ENCODE data around the gene ARFRP1. TPM values are rescaled to one million over a fixed set of nuclear protein-coding genes. Genes with fewer than 3 reads are reported as not detected.

The ARFRP1 gene
- total and polyA plus RNA-seq, 2 of the 4 experiments (the other 2 are of a cell fraction), result 25.3 to 36.6 TPM

GRCh38 chr20:63702036-63702665 lies 5.6 kb downstream of the ARFRP1 start:
- ChIA-PET POLR2A (ENCODE audit: unreplicated experiment) (no interaction called here), CTCF (no interaction called here)
- Histone ChIP-seq H4K20me1 (ENCODE audit: insufficient read depth, low read length) (no peaks in the 10 kb centered on the region), H2BK120ac (ENCODE audit: low read depth, low read length) (no peak overlapping the region), H2AK5ac (ENCODE audit: low read depth, low read length) (peak overlapping the region; percentile 27; the same call in 1 of the 2 replicates), H3K36me3 (ENCODE audit: control insufficient read depth, insufficient read depth, low read length) (peaks cover 31% of the 10 kb centered on the region), H3K4me2 (ENCODE audit: low read depth, low read length) (no peak overlapping the region), H3K14ac (replicated peaks; ENCODE audit: low read depth, low read length) (no peak overlapping the region), H2BK20ac (ENCODE audit: low read depth, low read length) (no peak overlapping the region), H4K5ac (ENCODE audit: low read depth, low read length) (no peak overlapping the region), H2AFZ (replicated peaks; ENCODE audit: low read length, poor library complexity) (no peak overlapping the region), H3K23ac (ENCODE audit: low read depth, low read length) (no peak overlapping the region), H3K18ac (ENCODE audit: low read depth, low read length) (no peak overlapping the region), H3K4ac (ENCODE audit: low read depth, low read length) (no peak overlapping the region), H3K4me3 (ENCODE audit: insufficient read depth, low read depth, low read length) (no peak overlapping the region), H4K91ac (ENCODE audit: insufficient read depth, low read depth, low read length) (no peak overlapping the region), H3K27me3 (ENCODE audit: control insufficient read depth, insufficient read depth, low read length) (no peaks in the 10 kb centered on the region), H2BK15ac (ENCODE audit: low read depth, low read length) (no peak overlapping the region), H2AK9ac (replicated peaks; ENCODE audit: low read depth, low read length, poor library complexity) (peak overlapping the region; percentile 1), H4K8ac (ENCODE audit: low read depth in 2 of 2, low read length in 2 of 2) (no peak overlapping the region), H3K9ac (ENCODE audit: low read depth, low read length) (no peak overlapping the region), H3K56ac (ENCODE audit: extremely low read depth, insufficient read depth, low read length) (no peak overlapping the region), H3K9me1 (ENCODE audit: insufficient read depth, low read length) (no peaks in the 10 kb centered on the region), H3K79me1 (ENCODE audit: low read depth in 1 of 2, low read length in 2 of 2) (peaks cover 29 to 77% of the 10 kb centered on the region in 2 experiments), H2BK5ac (ENCODE audit: low read depth, low read length, poor library complexity, severe bottlenecking) (no peak overlapping the region), H3K9me3 (ENCODE audit: control insufficient read depth, insufficient read depth, low read length) (no peaks in the 10 kb centered on the region), H3K27ac (ENCODE audit: insufficient read depth, low read length) (no peak overlapping the region), H3K4me1 (ENCODE audit: control insufficient read depth, insufficient read depth, low read length) (peaks cover 26% of the 10 kb centered on the region)
- TF ChIP-seq RFX5 (IDR thresholded peaks at IDR 0.05; ENCODE audit: low read depth, low read length), result no peak
- TF ChIP-seq ELK1 (IDR thresholded peaks at IDR 0.05; ENCODE audit: borderline replicate concordance, low read depth, low read length), result no peak
- no peak for TF ChIP-seq CTCF (conservative IDR thresholded peaks at IDR 0.05; ENCODE audit: low read depth, low read length)
- TF ChIP-seq MAZ (IDR thresholded peaks at IDR 0.05; ENCODE audit: borderline replicate concordance, low read depth, low read length), result no peak
- TF ChIP-seq MXI1 (IDR thresholded peaks at IDR 0.05; ENCODE audit: borderline replicate concordance, low read depth, low read length), result no peak
- no peak for TF ChIP-seq FOS (IDR thresholded peaks at IDR 0.05; ENCODE audit: low read depth, low read length)
- no peak for TF ChIP-seq USF2 (IDR thresholded peaks at IDR 0.05; ENCODE audit: low read depth, low read length)
- TF ChIP-seq MAFK (IDR thresholded peaks at IDR 0.05; ENCODE audit: low read depth, low read length), result no peak
- no peak for TF ChIP-seq SMC3 (IDR thresholded peaks at IDR 0.05; ENCODE audit: low read depth, low read length)
- TF ChIP-seq CEBPB (IDR thresholded peaks at IDR 0.05; ENCODE audit: low read depth, low read length), result no peak
- no peak for TF ChIP-seq RCOR1 (IDR thresholded peaks at IDR 0.05; ENCODE audit: insufficient replicate concordance, low read length)
- no peak for TF ChIP-seq RAD21 (IDR thresholded peaks at IDR 0.05; ENCODE audit: low read length)
- TF ChIP-seq CHD1 (IDR thresholded peaks at IDR 0.05; ENCODE audit: low read depth, low read length), result no peak
- TF ChIP-seq BHLHE40 (IDR thresholded peaks at IDR 0.05; ENCODE audit: low read depth, low read length), result no peak
- no peak for TF ChIP-seq NFE2L2 (IDR thresholded peaks at IDR 0.05; ENCODE audit: low read depth, low read length)
- no peak for TF ChIP-seq POLR2A (IDR thresholded peaks at IDR 0.05; ENCODE audit: low read depth, low read length)
- 85% methylated on average over 9 of the region's 16 CpGs; no CpG with 5 or more reads in 1 of the 2 experiments for WGBS, 2 experiments (ENCODE audit: extremely low coverage in 2 of 2, insufficient read length in 1 of 2)
- DNase-seq (no peak), ATAC-seq (ENCODE audit: low read depth) (no peak)
- dilution Hi-C loops (cut with HindIII; ENCODE audit: low sequenced_read_pairs, unreplicated experiment) (no loop called here), intact Hi-C loops (cut with micrococcal nuclease) (no loop called here), in situ Hi-C loops (cut with MboI; ENCODE audit: low sequenced_read_pairs) (loop anchor here (10.0 kb wide), 1 partner anchor 163 kb away; the partner anchor contains the start of genes ABHD16B and TPD52L2)
- no TSS peak for BruUV-seq (replicated peaks)
